WTC11 (cell line): ENCODE measurements around the gene PITPNM3. TPM values are rescaled to one million over a fixed set of nuclear protein-coding genes. Genes with fewer than 3 reads are reported as not detected.

ENCODE experiments used
- ATAC-seq: fragments of 200-7000 bp; cut with Tn5 transposase; 2 replicates; pipeline ENCODE4 v1.10.0; 2021; ENCODE audit warnings: mild to moderate bottlenecking, moderate library complexity
- CTCF ChIA-PET: fragments of 300-600 bp; sonication (Branson Sonifier 250); formaldehyde crosslinking; loops from one replicate; lab custom pipeline; 2021; ENCODE audit warnings: antibody characterized with exemption; lab: Charles Lee
- POLR2A ChIA-PET: fragments of 350-600 bp; sonication (Branson Sonifier 250); formaldehyde crosslinking; loops from one replicate; lab custom pipeline; 2021; ENCODE audit warnings: antibody characterized with exemption; lab: Charles Lee
- DNase-seq: peaks from one replicate; pipeline ENCODE4 v3.0.0; 2021; ENCODE audit warnings: low spot score
- H3K27ac Mint-ChIP-seq: 2 replicates; pipeline ENCODE4 v1.8.0; 2021; ENCODE audit warnings: mixed read lengths
- H3K27me3 Mint-ChIP-seq: 2 replicates; pipeline ENCODE4 v1.8.0; 2021; ENCODE audit warnings: low read depth, mild to moderate bottlenecking, moderate library complexity, mixed read lengths
- H3K36me3 Mint-ChIP-seq: 2 replicates; pipeline ENCODE4 v1.8.0; 2021; ENCODE audit warnings: mixed read lengths
- H3K4me1 Mint-ChIP-seq: 2 replicates; pipeline ENCODE4 v1.8.0; 2022; ENCODE audit warnings: mixed read lengths
- H3K4me3 Mint-ChIP-seq: 2 replicates; pipeline ENCODE4 v1.8.0; 2021; ENCODE audit warnings: mild to moderate bottlenecking, moderate library complexity, mixed read lengths
- H3K9me3 Mint-ChIP-seq: 2 replicates; pipeline ENCODE4 v1.8.0; 2021; ENCODE audit warnings: mixed read lengths
- AR ChIP-seq: fragments of 250-450 bp; sonication (Bioruptor Pico); IDR thresholded peaks from 2 replicates; pipeline ENCODE4 v1.9.0; 2021; ENCODE audit warnings: mild to moderate bottlenecking
- ATF1 ChIP-seq: sonication (generic); formaldehyde crosslinking; IDR thresholded peaks from 2 replicates; pipeline ENCODE4 v1.8.1; 2023; ENCODE audit warnings: mild to moderate bottlenecking, moderate library complexity, missing genetic modification reagents
- ATF2 ChIP-seq: sonication (generic); formaldehyde crosslinking; IDR thresholded peaks from 2 replicates; pipeline ENCODE4 v1.8.1; 2022; ENCODE audit warnings: low read depth, missing genetic modification reagents, borderline replicate concordance
- CTCF ChIP-seq: fragments of 200-600 bp; IDR thresholded peaks from 2 replicates; pipeline ENCODE4 v1.8.0; 2022; ENCODE audit warnings: antibody characterized with exemption
- E2F5 ChIP-seq: sonication (generic); formaldehyde crosslinking; IDR thresholded peaks from 2 replicates; pipeline ENCODE4 v1.8.1; 2022; ENCODE audit warnings: mild to moderate bottlenecking, moderate library complexity, missing genetic modification reagents
- EMX1 ChIP-seq: fragments of 250-450 bp; sonication (Bioruptor Pico); IDR thresholded peaks from 2 replicates; pipeline ENCODE4 v1.8.0; 2021; ENCODE audit warnings: mild to moderate bottlenecking
- ETV6 ChIP-seq: sonication (generic); formaldehyde crosslinking; IDR thresholded peaks from 2 replicates; pipeline ENCODE4 v1.8.1; 2022; ENCODE audit warnings: mild to moderate bottlenecking, missing genetic modification reagents
- FOXK1 ChIP-seq: sonication (generic); formaldehyde crosslinking; IDR thresholded peaks from 2 replicates; pipeline ENCODE4 v1.8.0; 2022; ENCODE audit warnings: mild to moderate bottlenecking, moderate library complexity, missing genetic modification reagents
- GRHL2 ChIP-seq: fragments of 250-450 bp; sonication (Bioruptor Pico); IDR thresholded peaks from 2 replicates; pipeline ENCODE4 v1.8.0; 2022; ENCODE audit warnings: mild to moderate bottlenecking, moderate library complexity; ENCODE audit not compliant: insufficient replicate concordance, severe bottlenecking
- GTF2I ChIP-seq: fragments of 250-450 bp; sonication (Bioruptor Pico); conservative IDR thresholded peaks from 2 replicates; pipeline ENCODE4 v1.4.0; 2021; ENCODE audit warnings: mild to moderate bottlenecking
- JUN ChIP-seq: sonication (generic); formaldehyde crosslinking; IDR thresholded peaks from 2 replicates; pipeline ENCODE4 v1.8.0; 2023; ENCODE audit warnings: mild to moderate bottlenecking, missing genetic modification reagents
- MLX ChIP-seq: sonication (generic); formaldehyde crosslinking; IDR thresholded peaks from 2 replicates; pipeline ENCODE4 v1.8.1; 2023; ENCODE audit warnings: mild to moderate bottlenecking, missing genetic modification reagents, moderate library complexity
- NFYB ChIP-seq: sonication (generic); formaldehyde crosslinking; conservative IDR thresholded peaks from 2 replicates; pipeline ENCODE4 v1.8.0; 2022; ENCODE audit warnings: low read depth, missing genetic modification reagents
- NR3C1 ChIP-seq: sonication (generic); formaldehyde crosslinking; conservative IDR thresholded peaks from 2 replicates; pipeline ENCODE4 v1.8.1; 2023; ENCODE audit warnings: low read depth, mild to moderate bottlenecking, missing genetic modification reagents
- PRRX2 ChIP-seq: fragments of 250-450 bp; sonication (Bioruptor Pico); IDR thresholded peaks from 2 replicates; pipeline ENCODE4 v1.8.0; 2021; ENCODE audit warnings: mild to moderate bottlenecking
- TEAD1 ChIP-seq: sonication (generic); formaldehyde crosslinking; IDR thresholded peaks from 2 replicates; pipeline ENCODE4 v1.8.0; 2022; ENCODE audit warnings: mild to moderate bottlenecking, missing genetic modification reagents
- TEAD4 ChIP-seq: sonication (generic); formaldehyde crosslinking; IDR thresholded peaks from 2 replicates; pipeline ENCODE4 v1.8.0; 2022; ENCODE audit warnings: mild to moderate bottlenecking, missing genetic modification reagents
- ZNF219 ChIP-seq: sonication (generic); formaldehyde crosslinking; IDR thresholded peaks from 2 replicates; pipeline ENCODE4 v1.8.0; 2023; ENCODE audit warnings: missing genetic modification reagents, mild to moderate bottlenecking, borderline replicate concordance
- ZNF532 ChIP-seq: fragments of 250-450 bp; sonication (Bioruptor Pico); IDR thresholded peaks from 2 replicates; pipeline ENCODE4 v1.9.0; 2021; ENCODE audit warnings: mild to moderate bottlenecking, borderline replicate concordance
- total RNA-seq: library from RNA; stranded (reverse); gene quantifications from 3 replicates; pipeline ENCODE4 v1.2.3, GENCODE V29; 2021

PITPNM3 gene
- total RNA-seq, 1 experiment from 2014 or later: 2.8 TPM

GRCh38 chr17:6435968-6436367, 120.4 kb downstream of the PITPNM3 start:
- no peak overlapping the region; the same call in 1 of the 2 replicates for H3K27ac Mint-ChIP-seq
- peak; percentile 93 for ATAC-seq
- H3K4me3 Mint-ChIP-seq: no peak overlapping the region; the same call in 1 of the 2 replicates
- H3K9me3 Mint-ChIP-seq: peaks cover 17% of the 10 kb centered on the region
- H3K36me3 Mint-ChIP-seq: peaks cover 6% of the 10 kb centered on the region
- DNase-seq: peak; percentile 79
- H3K4me1 Mint-ChIP-seq: peaks cover 43% of the 10 kb centered on the region
- POLR2A ChIA-PET: interaction anchor here (0.9 kb wide), 1 partner anchor 949 kb away, joined by 3 read pairs; no protein-coding TSS in a partner anchor
- 0 out of 2 replicates have a peak, but pooled peaks cover 2% of the 10 kb centered on the region for H3K27me3 Mint-ChIP-seq
- CTCF ChIA-PET: interaction anchor here (0.5 to 2.4 kb wide), 48 partner anchors 9 to 935 kb away, joined by 3 to 18 read pairs (median 4); partner anchors contain the start of gene PIMREG
- TF ChIP-seq CTCF (peak; percentile 74), NR3C1 (CRISPR knock-in tag) (no peak)
- TF ChIP-seq, all 79 proteins: peak for 1

GRCh38 chr17:6435051-6435450, 121.3 kb downstream of the PITPNM3 start, which contains the start of gene AIPL1:
TSS of gene AIPL1 (minus strand) at chr17:6435121. CDS start at chr17:6435104, 17 bp downstream.
- peaks cover 22% of the 10 kb centered on the region for H3K9me3 Mint-ChIP-seq
- peaks cover 35% of the 10 kb centered on the region for H3K4me1 Mint-ChIP-seq
- ChIA-PET POLR2A (no interaction called here), CTCF (interaction anchor here (0.9 to 2.4 kb wide), 15 partner anchors 10 to 894 kb away, joined by 3 to 15 read pairs (median 6); partner anchors contain the start of gene PIMREG)
- 0 out of 2 replicates have a peak, but pooled peaks cover 2% of the 10 kb centered on the region for H3K27me3 Mint-ChIP-seq
- H3K27ac Mint-ChIP-seq: no peak within 1 kb of the TSS
- ATAC-seq (no peak), DNase-seq (no peak)
- H3K4me3 Mint-ChIP-seq: no peak within 1 kb of the TSS; the same call in 1 of the 2 replicates
- H3K36me3 Mint-ChIP-seq: peaks cover 11% of the 10 kb centered on the region
- TF ChIP-seq FOXK1 (CRISPR knock-in tag): no peak
- TF ChIP-seq EMX1 (CRISPR knock-in tag): no peak
- no peak for TF ChIP-seq GTF2I (CRISPR knock-in tag)
- no peak for TF ChIP-seq ETV6 (CRISPR knock-in tag)
- no peak for TF ChIP-seq TEAD4
- TF ChIP-seq NFYB (CRISPR knock-in tag): no peak
- TF ChIP-seq JUN (CRISPR knock-in tag): no peak
- no peak for TF ChIP-seq MLX
- no peak for TF ChIP-seq ATF1 (CRISPR knock-in tag)
- TF ChIP-seq GRHL2: no peak
- no peak for TF ChIP-seq TEAD1
- no peak for TF ChIP-seq ZNF532 (CRISPR knock-in tag)
- no peak for TF ChIP-seq E2F5

GRCh38 chr17:6430769-6431168, 125.6 kb downstream of the PITPNM3 start:
- Mint-ChIP-seq H3K4me1 (peaks cover 4% of the 10 kb centered on the region), H3K27me3 (no peaks in the 10 kb centered on the region), H3K4me3 (no peak overlapping the region), H3K36me3 (peaks cover 11% of the 10 kb centered on the region), H3K9me3 (peaks cover 18% of the 10 kb centered on the region), H3K27ac (no peak overlapping the region)
- CTCF ChIA-PET: interaction anchor here (0.5 kb wide), 1 partner anchor 593 kb away, joined by 3 read pairs; no protein-coding TSS in a partner anchor
- DNase-seq (no peak), ATAC-seq (no peak)
- POLR2A ChIA-PET: no interaction called here
- TF ChIP-seq ATF2 (CRISPR knock-in tag) (no peak), TEAD1 (no peak), PRRX2 (CRISPR knock-in tag) (no peak), AR (no peak), ZNF219 (CRISPR knock-in tag) (no peak)
